Measurements from ENCODE around the gene MVB12B. TPM values are rescaled to one million over a fixed set of nuclear protein-coding genes. Genes with fewer than 3 reads are reported as not detected.

The MVB12B gene
- total RNA-seq, 1 experiment from 2014 or later: 5.8 TPM

DNA sequence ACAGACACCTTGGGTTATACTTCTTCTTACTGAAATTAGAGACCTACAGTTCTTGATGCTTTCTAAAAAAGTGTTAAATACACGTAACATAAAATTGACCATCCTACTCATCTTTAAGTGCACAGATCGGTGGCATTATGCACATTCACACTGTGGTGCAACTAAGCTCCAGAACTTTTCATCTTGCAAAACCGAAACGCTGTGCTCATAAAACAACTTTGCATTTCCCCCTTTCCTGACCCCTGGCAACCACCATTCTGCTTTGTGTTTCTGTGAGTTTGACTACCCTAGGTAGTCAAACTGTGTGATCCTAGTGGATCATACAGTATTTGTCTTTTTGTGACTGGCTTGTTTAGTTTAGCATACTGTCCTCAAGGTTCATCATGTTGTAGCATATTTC, 3.9 kb downstream of the MVB12B start:
- no peak overlapping the region for H2BK120ac ChIP-seq (ENCODE audit: low read depth, low read length, poor library complexity, severe bottlenecking)
- H3K4me1 ChIP-seq (ENCODE audit: insufficient read depth, low read length): peaks cover under 1% of the 10 kb centered on the region
- H3K14ac ChIP-seq (ENCODE audit: insufficient read depth, low read length): no peak overlapping the region
- peaks cover 8% of the 10 kb centered on the region for H3K23me2 ChIP-seq (ENCODE audit: insufficient read length, low read depth, low read length, poor library complexity, severe bottlenecking)
- H4K8ac ChIP-seq (replicated peaks; ENCODE audit: insufficient read length, low read depth, low read length): no peak overlapping the region
- H2AK5ac ChIP-seq (ENCODE audit: insufficient read length, low read length): no peak overlapping the region
- no peak overlapping the region for H3K4me2 ChIP-seq (ENCODE audit: insufficient read depth, insufficient read length, low read length)
- no peak overlapping the region for H2BK20ac ChIP-seq (ENCODE audit: low read depth, low read length, poor library complexity, severe bottlenecking)
- H4K20me1 ChIP-seq (ENCODE audit: control insufficient read depth, insufficient read depth, insufficient read length): no peaks in the 10 kb centered on the region
- no peak overlapping the region for H4K91ac ChIP-seq (ENCODE audit: insufficient read length, low read depth, low read length)
- Mint-ChIP-seq H3K4me1 (peaks cover 21 to 23% of the 10 kb centered on the region in 2 experiments), H3K36me3 (ENCODE audit: insufficient read depth in 1 of 3, low read depth in 3 of 3) (no peaks in the 10 kb centered on the region), H3K4me3 (no peak overlapping the region), H3K9me3 (peaks cover 2 to 4% of the 10 kb centered on the region in 2 experiments; a peak in 3 of 5 replicates), H3K27ac (no peak overlapping the region), H3K27me3 (ENCODE audit: low read depth) (peaks cover 18% of the 10 kb centered on the region)
- H2BK15ac ChIP-seq (ENCODE audit: low read depth, low read length): no peak overlapping the region
- H2BK12ac ChIP-seq (ENCODE audit: insufficient read length, low read depth, low read length): no peak overlapping the region
- peaks cover 1% of the 10 kb centered on the region; the same call in 1 of the 2 replicates for H3K79me2 ChIP-seq (ENCODE audit: insufficient read depth, low read length)
- no peak overlapping the region for H3T11ph ChIP-seq (ENCODE audit: low read length)
- H3K9ac ChIP-seq (ENCODE audit: extremely low read depth, insufficient read length, low read length): no peak overlapping the region
- H4K5ac ChIP-seq (ENCODE audit: insufficient read length, low read depth, low read length): no peak overlapping the region
- no CpG with 5 or more reads among the region's 4 CpGs for WGBS (ENCODE audit: extremely low coverage, insufficient read length, low lambda C conversion rate)
- H3K9me3 ChIP-seq (ENCODE audit: control insufficient read depth, low read depth, low read length): no peaks in the 10 kb centered on the region
- no peak overlapping the region for H3K23ac ChIP-seq (ENCODE audit: insufficient read length, low read depth, low read length)
- H2AFZ ChIP-seq (ENCODE audit: low read length): no peak overlapping the region
- H3K79me1 ChIP-seq (ENCODE audit: insufficient read depth, low read depth, low read length, poor library complexity, severe bottlenecking): no peaks in the 10 kb centered on the region
- TF ChIP-seq, protein P1, sequence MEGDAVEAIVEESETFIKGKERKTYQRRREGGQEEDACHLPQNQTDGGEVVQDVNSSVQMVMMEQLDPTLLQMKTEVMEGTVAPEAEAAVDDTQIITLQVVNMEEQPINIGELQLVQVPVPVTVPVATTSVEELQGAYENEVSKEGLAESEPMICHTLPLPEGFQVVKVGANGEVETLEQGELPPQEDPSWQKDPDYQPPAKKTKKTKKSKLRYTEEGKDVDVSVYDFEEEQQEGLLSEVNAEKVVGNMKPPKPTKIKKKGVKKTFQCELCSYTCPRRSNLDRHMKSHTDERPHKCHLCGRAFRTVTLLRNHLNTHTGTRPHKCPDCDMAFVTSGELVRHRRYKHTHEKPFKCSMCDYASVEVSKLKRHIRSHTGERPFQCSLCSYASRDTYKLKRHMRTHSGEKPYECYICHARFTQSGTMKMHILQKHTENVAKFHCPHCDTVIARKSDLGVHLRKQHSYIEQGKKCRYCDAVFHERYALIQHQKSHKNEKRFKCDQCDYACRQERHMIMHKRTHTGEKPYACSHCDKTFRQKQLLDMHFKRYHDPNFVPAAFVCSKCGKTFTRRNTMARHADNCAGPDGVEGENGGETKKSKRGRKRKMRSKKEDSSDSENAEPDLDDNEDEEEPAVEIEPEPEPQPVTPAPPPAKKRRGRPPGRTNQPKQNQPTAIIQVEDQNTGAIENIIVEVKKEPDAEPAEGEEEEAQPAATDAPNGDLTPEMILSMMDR (conservative IDR thresholded peaks at IDR 0.05): no peak
- no peaks in the 10 kb centered on the region for H3K27me3 ChIP-seq (ENCODE audit: insufficient read depth, low read length)
- H3K56ac ChIP-seq (ENCODE audit: insufficient read length, low read depth, low read length): no peak overlapping the region
- H3K27ac ChIP-seq (ENCODE audit: insufficient read length, low read depth, low read length): no peak overlapping the region
- H3K4ac ChIP-seq (ENCODE audit: low read depth, low read length): no peak overlapping the region
- H2BK5ac ChIP-seq (ENCODE audit: insufficient read length, low read length): no peak overlapping the region
- no peak for DNase-seq
- H3K18ac ChIP-seq (ENCODE audit: insufficient read length, low read depth, low read length): no peak overlapping the region
